HFFc6 (cell line): Measurements from ENCODE around the gene OR1D2. TPM values are rescaled to one million over a fixed set of nuclear protein-coding genes. Genes with fewer than 3 reads are reported as not detected.

ENCODE experiments used
- DNase-seq: peaks from one replicate; pipeline ENCODE4 v3.0.0-alpha.2; 2018
- H3K27ac Mint-ChIP-seq: 2 replicates; pipeline ENCODE4 v1.8.0; 2020; ENCODE audit warnings: mild to moderate bottlenecking, mixed read lengths
- H3K27me3 Mint-ChIP-seq: 2 replicates; pipeline ENCODE4 v1.8.0; 2021; ENCODE audit warnings: mild to moderate bottlenecking, moderate library complexity, mixed read lengths; ENCODE audit not compliant: insufficient read depth
- H3K36me3 Mint-ChIP-seq: 2 replicates; pipeline ENCODE4 v1.8.0; 2021; ENCODE audit warnings: low read depth, mixed read lengths
- H3K4me1 Mint-ChIP-seq: 2 replicates; pipeline ENCODE4 v1.8.0; 2020; ENCODE audit warnings: low read depth, mixed read lengths
- H3K4me3 Mint-ChIP-seq: 2 replicates; pipeline ENCODE4 v1.8.0; 2020; ENCODE audit warnings: mild to moderate bottlenecking, moderate library complexity, mixed read lengths
- H3K9me3 Mint-ChIP-seq: 2 replicates; pipeline ENCODE4 v1.8.0; 2020; ENCODE audit warnings: mild to moderate bottlenecking, mixed read lengths
- total RNA-seq, 6 experiments: library from RNA; stranded (reverse); fragmentation: NEBNext Ultra II Directional; extraction: Animal tissue kit (Norgen Biotek cat#: 25700); gene quantifications; 2 replicates in 1 of 6; 3 replicates in 5 of 6; pipeline ENCODE4 v1.2.3, GENCODE V29; 2021
- TF ChIP-seq, protein P1 (sequence below): fragments of 200-600 bp; sonication (generic); IDR thresholded peaks from 2 replicates; pipeline ENCODE4 v1.5.0; 2021; ENCODE audit warnings: antibody characterized with exemption, mild to moderate bottlenecking

The OR1D2 gene
- total RNA-seq, 6 experiments from 2014 or later: not detected

DNA sequence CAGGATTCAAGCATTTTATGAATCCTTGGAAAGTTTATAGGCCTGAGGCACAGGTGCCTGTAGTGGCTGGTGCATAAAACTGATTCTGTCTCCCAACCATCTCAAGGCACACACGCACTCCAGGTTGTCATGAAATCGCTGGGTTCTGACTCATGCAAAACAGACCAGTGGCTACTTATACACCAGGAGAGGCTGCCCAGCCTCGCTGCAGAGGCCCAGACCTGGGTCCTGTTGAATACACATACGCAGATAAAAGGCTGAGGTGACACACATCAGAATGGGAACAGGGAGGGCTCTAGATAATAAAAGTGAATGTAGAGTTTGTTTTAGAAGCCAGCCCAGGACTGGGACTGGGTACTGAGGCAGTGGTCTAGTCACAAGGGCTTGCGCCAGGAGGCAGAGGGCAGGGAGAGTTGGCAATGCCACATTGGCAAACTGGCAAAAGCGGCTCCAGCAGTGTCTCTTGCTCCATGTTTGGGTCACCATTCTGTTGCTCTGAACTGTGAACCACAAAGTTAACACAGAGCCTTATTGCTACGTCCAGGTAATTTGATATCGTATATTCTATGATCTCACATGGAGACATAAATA is 54.4 kb downstream of the OR1D2 start:
- Mint-ChIP-seq H3K27ac (no peak overlapping the region), H3K27me3 (no peaks in the 10 kb centered on the region), H3K36me3 (no peaks in the 10 kb centered on the region), H3K4me1 (peaks cover 19% of the 10 kb centered on the region; the same call in 1 of the 2 replicates), H3K9me3 (peaks cover under 1% of the 10 kb centered on the region; the same call in 1 of the 2 replicates), H3K4me3 (peak overlapping the region; percentile 95)
- no peak for DNase-seq
- TF ChIP-seq, protein P1, sequence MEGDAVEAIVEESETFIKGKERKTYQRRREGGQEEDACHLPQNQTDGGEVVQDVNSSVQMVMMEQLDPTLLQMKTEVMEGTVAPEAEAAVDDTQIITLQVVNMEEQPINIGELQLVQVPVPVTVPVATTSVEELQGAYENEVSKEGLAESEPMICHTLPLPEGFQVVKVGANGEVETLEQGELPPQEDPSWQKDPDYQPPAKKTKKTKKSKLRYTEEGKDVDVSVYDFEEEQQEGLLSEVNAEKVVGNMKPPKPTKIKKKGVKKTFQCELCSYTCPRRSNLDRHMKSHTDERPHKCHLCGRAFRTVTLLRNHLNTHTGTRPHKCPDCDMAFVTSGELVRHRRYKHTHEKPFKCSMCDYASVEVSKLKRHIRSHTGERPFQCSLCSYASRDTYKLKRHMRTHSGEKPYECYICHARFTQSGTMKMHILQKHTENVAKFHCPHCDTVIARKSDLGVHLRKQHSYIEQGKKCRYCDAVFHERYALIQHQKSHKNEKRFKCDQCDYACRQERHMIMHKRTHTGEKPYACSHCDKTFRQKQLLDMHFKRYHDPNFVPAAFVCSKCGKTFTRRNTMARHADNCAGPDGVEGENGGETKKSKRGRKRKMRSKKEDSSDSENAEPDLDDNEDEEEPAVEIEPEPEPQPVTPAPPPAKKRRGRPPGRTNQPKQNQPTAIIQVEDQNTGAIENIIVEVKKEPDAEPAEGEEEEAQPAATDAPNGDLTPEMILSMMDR: no peak

- Mint-ChIP-seq H3K36me3 (no peaks in the 10 kb centered on the region), H3K4me1 (peaks cover 19% of the 10 kb centered on the region; the same call in 1 of the 2 replicates), H3K4me3 (peak overlapping the region; percentile 95), H3K9me3 (peaks cover 9% of the 10 kb centered on the region; the same call in 1 of the 2 replicates), H3K27me3 (no peaks in the 10 kb centered on the region), H3K27ac (peak overlapping the region; percentile 64)
- peak; percentile 97 for DNase-seq
- TF ChIP-seq, protein P1: peak; percentile 77
These were observed 55.3 kb downstream of the OR1D2 start for GRCh38 chr17:3048727-3049471.

DNA sequence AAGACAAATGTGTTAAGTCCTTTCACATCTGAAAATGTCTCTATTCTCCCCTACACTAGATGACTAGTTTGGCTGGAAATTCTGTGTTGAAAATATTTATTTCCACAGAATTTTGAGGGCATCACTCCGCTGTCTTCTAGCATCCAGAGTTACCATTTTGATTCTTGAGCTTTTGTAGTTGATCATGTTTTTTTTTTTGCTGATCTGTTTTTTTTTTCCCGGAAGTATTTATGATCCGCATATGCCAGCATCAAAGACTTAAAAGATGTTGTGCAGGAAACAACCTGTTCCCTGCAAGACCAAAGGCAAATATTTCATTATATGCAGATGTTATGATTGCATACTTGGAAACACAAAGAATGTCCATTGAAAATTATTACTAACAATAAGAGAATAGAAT is 57.5 kb downstream of the OR1D2 start:
- Mint-ChIP-seq H3K9me3 (peaks cover 21% of the 10 kb centered on the region), H3K27me3 (peaks cover 4% of the 10 kb centered on the region), H3K36me3 (peaks cover 5% of the 10 kb centered on the region; the same call in 1 of the 2 replicates), H3K27ac (no peak overlapping the region), H3K4me1 (peaks cover 19% of the 10 kb centered on the region; the same call in 1 of the 2 replicates), H3K4me3 (no peak overlapping the region)
- DNase-seq: no peak
- TF ChIP-seq, protein P1: no peak

GRCh38 chr17:3043737-3044365 is 60.4 kb downstream of the OR1D2 start:
- H3K4me3 Mint-ChIP-seq: no peak overlapping the region
- H3K9me3 Mint-ChIP-seq: peaks cover 21% of the 10 kb centered on the region
- peaks cover 7% of the 10 kb centered on the region; the same call in 1 of the 2 replicates for H3K4me1 Mint-ChIP-seq
- TF ChIP-seq, protein P1: peak; percentile 67
- no peak overlapping the region for H3K27ac Mint-ChIP-seq
- peaks cover 5% of the 10 kb centered on the region; the same call in 1 of the 2 replicates for H3K36me3 Mint-ChIP-seq
- no peak for DNase-seq
- peaks cover 4% of the 10 kb centered on the region for H3K27me3 Mint-ChIP-seq

DNA sequence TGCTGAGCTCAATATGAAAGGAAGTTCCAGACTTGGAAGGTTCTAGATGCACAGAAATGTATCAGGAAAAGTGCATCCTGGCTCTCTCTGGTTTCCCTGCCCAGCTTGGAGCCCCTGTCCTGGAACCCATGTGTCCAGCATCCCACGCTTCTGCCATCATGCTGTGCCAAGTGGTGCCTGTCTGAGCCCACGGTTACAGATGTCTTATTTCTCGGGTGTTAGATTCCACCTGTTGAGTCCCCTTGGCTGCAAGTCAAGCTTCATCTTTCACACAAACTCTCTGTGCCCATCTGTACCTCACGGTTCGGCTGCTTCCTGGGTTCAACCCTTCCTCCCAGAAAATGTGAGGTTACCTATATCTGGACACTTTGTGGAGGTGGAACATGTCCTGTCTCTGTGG is 63.3 kb downstream of the OR1D2 start:
- peaks cover 21% of the 10 kb centered on the region for H3K9me3 Mint-ChIP-seq
- H3K27ac Mint-ChIP-seq: no peak overlapping the region
- TF ChIP-seq, protein P1: no peak
- H3K4me3 Mint-ChIP-seq: no peak overlapping the region
- H3K4me1 Mint-ChIP-seq: no peaks in the 10 kb centered on the region
- DNase-seq: no peak
- H3K27me3 Mint-ChIP-seq: peaks cover 6% of the 10 kb centered on the region
- H3K36me3 Mint-ChIP-seq: peaks cover 5% of the 10 kb centered on the region; the same call in 1 of the 2 replicates
